GM19395 (cell line): ENCODE measurements around the gene VGLL4.
"Not testable (repeated sequence)": the region's sequence is repeated elsewhere in the genome, so short reads cannot be mapped to it uniquely, and the experiment has no call there.

Experiments
- ATAC-seq: cut with Tn5 transposase; IDR thresholded peaks from one replicate; pipeline ENCODE4 v1.9.1; 2021; ENCODE audit warnings: mild to moderate bottlenecking, moderate library complexity; ENCODE audit not compliant: unreplicated experiment

The VGLL4 gene

GRCh38 chr3:11643605-11644087 is at the start of gene VGLL4:
VGLL4 (minus strand) TSS chr3:11643915; CDS start chr3:11643518, 397 bp downstream.
- ATAC-seq, result peak; percentile 54

- ATAC-seq, result no peak
Observed at GRCh38 chr3:11692532-11692813, 48.8 kb upstream of the VGLL4 start.

- ATAC-seq, result no peak
Observed at GRCh38 chr3:11691767-11692531, 48.2 kb upstream of the VGLL4 start.

- no peak for ATAC-seq
Observed at GRCh38 chr3:11690863-11691766, 47.4 kb upstream of the VGLL4 start.

GRCh38 chr3:11689749-11690148 is 46.0 kb upstream of the VGLL4 start:
- no peak for ATAC-seq

GRCh38 chr3:11684980-11685379 is 41.3 kb upstream of the VGLL4 start:
- ATAC-seq, result not testable (repeated sequence)

GRCh38 chr3:11680509-11680908 is 36.8 kb upstream of the VGLL4 start:
- ATAC-seq, result no peak

- no peak for ATAC-seq
Observed at GRCh38 chr3:11679964-11680363, 36.2 kb upstream of the VGLL4 start.

- ATAC-seq, result no peak
Observed at GRCh38 chr3:11672363-11672762, 28.6 kb upstream of the VGLL4 start.

- peak; percentile 80 for ATAC-seq
Observed at GRCh38 chr3:11671648-11672100, 28.0 kb upstream of the VGLL4 start.

- no peak for ATAC-seq
Observed at GRCh38 chr3:11668243-11669235, 24.8 kb upstream of the VGLL4 start.

- no peak for ATAC-seq
Observed at GRCh38 chr3:11665331-11665730, 21.6 kb upstream of the VGLL4 start.

- ATAC-seq, result no peak
Observed at GRCh38 chr3:11662392-11662990, 18.8 kb upstream of the VGLL4 start.

GRCh38 chr3:11661827-11662226 is 18.1 kb upstream of the VGLL4 start:
- ATAC-seq, result no peak

GRCh38 chr3:11661052-11661656 is 17.4 kb upstream of the VGLL4 start:
- no peak for ATAC-seq

- ATAC-seq, result no peak
Observed at GRCh38 chr3:11660242-11660641, 16.5 kb upstream of the VGLL4 start.

- ATAC-seq, result no peak
Observed at GRCh38 chr3:11658180-11658579, 14.5 kb upstream of the VGLL4 start.

GRCh38 chr3:11655196-11655928 is 11.6 kb upstream of the VGLL4 start:
- ATAC-seq, result no peak

- no peak for ATAC-seq
Observed at GRCh38 chr3:11654166-11654565, 10.5 kb upstream of the VGLL4 start.
